ENCODE results near the gene MOB3B.
A peak's percentile ranks its signal among the peaks of the same experiment; 100 is the strongest.

Gene MOB3B

GRCh38 chr9:27365707-27366376 is 163.8 kb downstream of the MOB3B start:
- DNase-seq (ENCODE audit: low spot score): peak; percentile 84

- no peak for DNase-seq (ENCODE audit: low spot score)
Observed at GRCh38 chr9:27362447-27363210, 167.0 kb downstream of the MOB3B start.

GRCh38 chr9:27361492-27361891 is 168.1 kb downstream of the MOB3B start:
- DNase-seq (ENCODE audit: low spot score): no peak

- no peak for DNase-seq (ENCODE audit: low spot score)
Observed at GRCh38 chr9:27359763-27360162, 169.9 kb downstream of the MOB3B start.

GRCh38 chr9:27358007-27358406 is 171.6 kb downstream of the MOB3B start:
- no peak for DNase-seq (ENCODE audit: low spot score)

GRCh38 chr9:27356446-27356845 is 173.2 kb downstream of the MOB3B start:
- no peak for DNase-seq (ENCODE audit: low spot score)

GRCh38 chr9:27355166-27355565 is 174.4 kb downstream of the MOB3B start:
- DNase-seq (ENCODE audit: low spot score): no peak

GRCh38 chr9:27353474-27354229 is 176.0 kb downstream of the MOB3B start:
- DNase-seq (ENCODE audit: low spot score): no peak

GRCh38 chr9:27353166-27353473 is 176.5 kb downstream of the MOB3B start:
- no peak for DNase-seq (ENCODE audit: low spot score)

GRCh38 chr9:27352457-27353165 is 177.0 kb downstream of the MOB3B start:
- peak; percentile 19 for DNase-seq (ENCODE audit: low spot score)

- no peak for DNase-seq (ENCODE audit: low spot score)
Observed at GRCh38 chr9:27351438-27351837, 178.2 kb downstream of the MOB3B start.

GRCh38 chr9:27350382-27350976 is 179.1 kb downstream of the MOB3B start:
- DNase-seq (ENCODE audit: low spot score): no peak

- no peak for DNase-seq (ENCODE audit: low spot score)
Observed at GRCh38 chr9:27349698-27350080, 179.9 kb downstream of the MOB3B start.

- no peak for DNase-seq (ENCODE audit: low spot score)
Observed at GRCh38 chr9:27348785-27349697, 180.6 kb downstream of the MOB3B start.

GRCh38 chr9:27347889-27348288 is 181.7 kb downstream of the MOB3B start:
- no peak for DNase-seq (ENCODE audit: low spot score)

- no peak for DNase-seq (ENCODE audit: low spot score)
Observed at GRCh38 chr9:27344776-27345175, 184.8 kb downstream of the MOB3B start.

GRCh38 chr9:27341545-27342294 is 187.9 kb downstream of the MOB3B start:
- DNase-seq (ENCODE audit: low spot score): no peak

GRCh38 chr9:27340961-27341511 is 188.6 kb downstream of the MOB3B start:
- no peak for DNase-seq (ENCODE audit: low spot score)

- DNase-seq (ENCODE audit: low spot score): no peak
Observed at GRCh38 chr9:27340285-27340674, 189.3 kb downstream of the MOB3B start.

All from activated CD4-positive, alpha-beta T cell treated with anti-CD3 and anti-CD28 coated beads, Interleukin-2, Interleukin-4, amounts not matched to agents 100 ng/mL and 50 ng/mL, durations not matched to agents 16 hours and 8 hours (primary cell).